Peyer's patch (tissue), 4 donors: Measurements from ENCODE around the gene CLCF1. TPM values are rescaled to one million over a fixed set of nuclear protein-coding genes. Genes with fewer than 3 reads are reported as not detected.

Experiments
- DNase-seq, 3 donors: peaks; one replicate each; pipeline ENCODE4 v3.0.0-alpha.2; 2017 to 2019
- H3K27ac ChIP-seq, 4 donors: fragments of 200-600 bp; sonication (generic); one replicate each; pipeline ENCODE4 v1.5.1; 2016 to 2019
- H3K27me3 ChIP-seq, 2 donors: fragments of 200-600 bp; sonication (generic); one replicate each; pipeline ENCODE4 v1.5.1; 2019
- H3K36me3 ChIP-seq, 3 donors: fragments of 200-600 bp; sonication (generic); one replicate each; pipeline ENCODE4 v1.5.1; 2016 to 2019
- H3K4me1 ChIP-seq, 4 donors: fragments of 200-600 bp; sonication (generic); one replicate each; pipeline ENCODE4 v1.5.1; 2016 to 2019
- H3K4me3 ChIP-seq, 4 donors: fragments of 200-600 bp; sonication (generic); 1 replicate in 3 of 4; 2 replicates in 1 of 4; pipeline ENCODE4 v1.5.1; 2016 to 2019; ENCODE audit warnings: mild to moderate bottlenecking in 1 of 4
- H3K9me3 ChIP-seq, 4 donors: fragments of 200-600 bp; sonication (generic); one replicate each; pipeline ENCODE4 v1.5.1; 2016 to 2019; ENCODE audit warnings: mild to moderate bottlenecking in 1 of 4
- CTCF ChIP-seq, 6 experiments: fragments of 450-650 bp in 4 of 6; fragments of 200-600 bp in 2 of 6; sonication (generic) in 1 of 6; IDR thresholded peaks; one replicate each; pipeline ENCODE4 v1.5.1; 2017 to 2019; ENCODE audit warnings: antibody characterized with exemption in 6 of 6, mild to moderate bottlenecking in 3 of 6, moderate library complexity in 1 of 6
- POLR2A ChIP-seq, 2 donors: fragments of 450-650 bp; IDR thresholded peaks; one replicate each; pipeline ENCODE4 v1.5.1; 2017; ENCODE audit warnings: antibody characterized with exemption in 2 of 2, mild to moderate bottlenecking in 2 of 2, moderate library complexity in 2 of 2
- total RNA-seq, 4 donors: library from RNA; depleted of rRNA; stranded (reverse); fragments of >200 nt; gene quantifications; one replicate each; pipeline ENCODE4 v1.1.0, GENCODE V29; 2016

CLCF1 gene
- total RNA-seq, 4 donors from 2014 or later, result 1.2 to 14.9 (median 7.5) TPM

GRCh38 chr11:67349036-67349435 is 24.4 kb downstream of the CLCF1 start:
- H3K36me3 ChIP-seq, result no peaks in the 10 kb centered on the region
- H3K4me3 ChIP-seq, result no peak overlapping the region
- peak in 1 of 3 donors; percentile 14 for DNase-seq
- H3K27ac ChIP-seq, result peak overlapping the region in 2 of 4 donors; percentile 40 to 44
- peaks cover 0 to 52% (median 28%) of the 10 kb centered on the region in 4 donors for H3K4me1 ChIP-seq
- TF ChIP-seq CTCF (IDR thresholded peaks at IDR 0.05) (no peak), POLR2A (IDR thresholded peaks at IDR 0.05) (no peak)
- H3K27me3 ChIP-seq, result no peaks in the 10 kb centered on the region
- H3K9me3 ChIP-seq, result no peaks in the 10 kb centered on the region

DNA sequence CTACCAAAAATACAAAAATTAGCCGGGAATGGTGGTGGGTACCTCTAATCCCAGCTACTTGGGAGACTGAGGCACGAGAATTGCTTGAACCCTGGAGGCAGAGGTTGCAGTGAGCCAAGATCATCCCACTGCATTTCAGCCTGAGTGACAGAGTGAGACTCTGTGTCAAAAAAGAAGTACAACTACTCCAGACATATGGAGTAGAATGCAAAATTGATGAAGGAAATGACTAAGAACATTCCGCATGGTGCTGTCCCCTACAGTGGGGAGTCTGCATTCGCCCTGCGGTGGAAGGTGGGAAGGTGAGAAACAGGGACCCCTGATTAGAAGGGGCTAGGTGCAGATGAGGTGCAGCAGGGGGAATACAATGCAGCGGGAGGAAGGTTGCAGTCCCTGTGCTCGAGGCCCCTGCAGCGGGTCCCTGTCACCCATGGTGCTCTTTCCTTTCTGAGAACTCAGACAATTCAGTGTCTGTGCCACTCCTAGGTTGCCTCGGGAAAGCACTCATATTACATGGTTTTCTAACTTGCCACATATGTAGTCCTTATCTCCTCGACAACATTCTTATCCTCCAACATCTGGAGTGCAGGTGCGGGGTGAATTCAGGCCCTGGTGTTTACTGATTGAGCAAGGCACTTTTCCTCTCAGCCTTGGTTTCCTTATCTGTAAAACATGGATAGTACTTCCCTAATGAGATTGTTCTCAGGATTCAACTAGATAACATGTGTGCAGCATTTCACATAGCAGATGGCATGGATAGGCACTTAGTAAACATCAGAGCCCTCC is 25.2 kb downstream of the CLCF1 start:
- H3K4me1 ChIP-seq, result peaks cover 0 to 49% (median 25%) of the 10 kb centered on the region in 4 donors
- H3K27ac ChIP-seq, result peak overlapping the region in 2 of 4 donors; percentile 20 to 44
- no peak overlapping the region for H3K4me3 ChIP-seq
- TF ChIP-seq CTCF (IDR thresholded peaks at IDR 0.05) (no peak), POLR2A (IDR thresholded peaks at IDR 0.05) (no peak)
- peak in 1 of 3 donors; percentile 46 for DNase-seq
- H3K9me3 ChIP-seq, result no peaks in the 10 kb centered on the region
- H3K36me3 ChIP-seq, result no peaks in the 10 kb centered on the region
- H3K27me3 ChIP-seq, result no peaks in the 10 kb centered on the region

DNA sequence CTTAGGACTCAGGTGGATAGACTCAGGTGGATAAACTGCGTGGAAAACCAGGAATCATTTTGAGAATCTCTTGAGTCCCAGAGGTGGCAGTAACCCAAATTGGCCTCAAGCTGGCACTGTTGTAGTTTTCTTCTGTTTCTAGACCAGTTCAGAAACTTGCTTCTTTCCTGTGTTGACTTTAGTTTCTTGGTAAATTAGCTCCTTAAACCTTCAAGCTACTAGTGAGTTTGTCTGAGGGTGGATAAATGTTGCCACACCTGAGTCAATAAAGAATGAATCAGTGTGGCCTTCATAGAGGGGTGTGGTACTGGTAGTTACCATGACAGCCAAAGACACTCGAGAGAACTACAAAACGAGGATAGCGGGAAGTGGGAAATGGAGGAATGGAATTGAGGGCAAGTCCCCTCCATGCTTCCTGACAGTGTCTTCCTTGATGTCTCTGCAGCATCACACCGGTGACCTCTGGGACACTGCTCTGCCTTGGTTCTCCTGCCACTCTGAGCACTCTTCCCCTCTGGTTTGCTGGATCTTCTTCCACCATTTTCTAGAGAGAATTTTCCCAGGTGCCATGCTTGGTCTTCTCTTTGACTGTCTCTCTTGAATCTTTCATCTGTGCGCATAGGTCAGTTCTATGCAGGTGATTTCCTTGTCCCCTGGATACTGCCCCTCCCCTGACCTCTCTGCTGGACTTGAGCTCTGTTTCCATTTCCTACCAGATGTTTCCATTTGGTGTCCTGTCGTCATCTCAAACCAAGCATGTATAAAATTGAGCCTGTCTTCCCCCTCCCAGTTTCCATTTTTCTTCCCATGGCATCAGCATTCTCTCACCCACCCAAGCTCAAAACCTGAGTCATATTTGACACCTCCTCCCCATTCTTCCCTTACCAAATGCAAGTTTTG is 27.2 kb downstream of the CLCF1 start:
- Histone ChIP-seq H3K27ac (peak overlapping the region; percentile 44 to 75 (median 60)), H3K4me1 (peaks cover 0 to 35% (median 9%) of the 10 kb centered on the region in 4 donors)
- DNase-seq, result peak in 1 of 3 donors; percentile 66

DNA sequence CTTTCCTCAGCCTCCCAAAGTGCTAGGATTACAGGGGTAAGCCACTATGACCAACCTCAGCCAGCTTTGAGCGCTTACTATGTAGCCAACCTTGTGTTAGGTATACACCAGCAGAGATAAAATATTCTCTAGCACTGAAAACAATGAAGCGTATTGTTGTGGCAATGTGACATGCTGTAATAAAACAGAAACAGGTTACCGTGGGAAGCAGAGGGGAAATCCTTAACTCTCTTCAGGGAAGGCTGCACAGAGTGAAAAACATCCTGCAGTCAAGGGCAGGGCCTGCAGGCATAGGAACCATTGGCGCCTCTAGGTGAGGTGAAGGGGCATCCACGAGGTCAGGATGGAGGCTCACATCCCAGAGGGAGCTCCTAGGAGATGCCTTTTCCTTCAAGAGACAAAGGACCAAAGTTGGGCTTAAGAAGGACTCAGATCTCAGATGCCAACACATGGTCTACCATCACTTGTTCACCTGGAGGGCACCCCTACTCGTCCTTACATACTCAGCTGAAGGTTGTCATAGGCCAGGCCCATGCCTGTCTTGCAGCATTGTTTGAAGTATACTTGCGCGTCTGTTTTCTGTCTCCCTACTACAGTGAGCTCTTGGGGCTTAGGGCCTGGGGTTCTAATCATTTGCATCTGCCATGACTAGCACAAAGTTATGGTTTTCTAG is 28.0 kb downstream of the CLCF1 start:
- H3K27me3 ChIP-seq, result no peaks in the 10 kb centered on the region
- no peaks in the 10 kb centered on the region for H3K9me3 ChIP-seq
- peak overlapping the region; percentile 44 to 75 (median 60) for H3K27ac ChIP-seq
- H3K4me1 ChIP-seq, result peaks cover 0 to 28% (median 3%) of the 10 kb centered on the region in 4 donors
- H3K36me3 ChIP-seq, result no peaks in the 10 kb centered on the region
- peak in 1 of 3 donors; percentile 42 for DNase-seq
- H3K4me3 ChIP-seq, result no peak overlapping the region
- no peak for TF ChIP-seq POLR2A (IDR thresholded peaks at IDR 0.05)
- TF ChIP-seq CTCF (IDR thresholded peaks at IDR 0.05), result no peak

More for the DNA sequence above, 27.2 kb downstream of the CLCF1 start:
- TF ChIP-seq POLR2A (IDR thresholded peaks at IDR 0.05), result no peak
- TF ChIP-seq CTCF (IDR thresholded peaks at IDR 0.05), result peak; percentile 63 to 84 (median 74)
- Histone ChIP-seq H3K27me3 (no peaks in the 10 kb centered on the region), H3K4me3 (no peak overlapping the region), H3K36me3 (no peaks in the 10 kb centered on the region), H3K9me3 (no peaks in the 10 kb centered on the region)

GRCh38 chr11:67344264-67344663 is 29.1 kb downstream of the CLCF1 start:
- DNase-seq, result peak in 2 of 3 donors; percentile 54 to 61
- TF ChIP-seq CTCF (IDR thresholded peaks at IDR 0.05), result no peak
- peak overlapping the region in 3 of 4 donors; percentile 50 to 71 (median 51) for H3K27ac ChIP-seq

More at GRCh38 chr11:67344264-67344663, 29.1 kb downstream of the CLCF1 start:
- no peaks in the 10 kb centered on the region for H3K36me3 ChIP-seq
- no peaks in the 10 kb centered on the region for H3K27me3 ChIP-seq
- H3K4me1 ChIP-seq, result peaks cover 0 to 22% (median 3%) of the 10 kb centered on the region in 4 donors
- H3K9me3 ChIP-seq, result no peaks in the 10 kb centered on the region
- no peak overlapping the region for H3K4me3 ChIP-seq
